H1 (cell line): ENCODE data around the gene ZC3HAV1.

Experiments used
- CTCF ChIP-seq, 3 experiments: IDR thresholded peaks; 1 replicate in 2 of 3; 2 replicates in 1 of 3; pipeline versions ENCODE4 v1.5.1 to v1.6.1; 2011; ENCODE audit warnings: low read length in 3 of 3, mild to moderate bottlenecking in 3 of 3, inconsistent platforms in 2 of 3, low read depth in 1 of 3, moderate library complexity in 1 of 3; ENCODE audit not compliant: insufficient read depth in 1 of 3; ENCODE audit errors: control extremely low read depth in 1 of 3
- EP300 ChIP-seq, 2 experiments: IDR thresholded peaks; 1 replicate in 1 of 2; 2 replicates in 1 of 2; pipeline ENCODE4 v1.6.1; 2011 to 2012; ENCODE audit warnings: low read depth in 2 of 2, low read length in 2 of 2, mild to moderate bottlenecking in 2 of 2, borderline replicate concordance in 1 of 2, inconsistent platforms in 1 of 2, moderate library complexity in 1 of 2
- EZH2 ChIP-seq: fragments of 200-600 bp; sonication (generic); IDR thresholded peaks from 2 replicates; pipeline ENCODE4 v1.7.1; 2012; ENCODE audit warnings: low read depth, mild to moderate bottlenecking, moderate library complexity, low read length, inconsistent platforms; ENCODE audit not compliant: severe bottlenecking
- HDAC2 ChIP-seq, 2 experiments: fragments of 300-600 bp in 1 of 2; sonication (generic) in 1 of 2; IDR thresholded peaks; 2 replicates each; pipeline ENCODE4 v1.6.1; 2011 to 2012; ENCODE audit warnings: low read depth in 2 of 2, low read length in 2 of 2, mild to moderate bottlenecking in 2 of 2, moderate library complexity in 2 of 2, borderline replicate concordance in 1 of 2, inconsistent platforms in 1 of 2
- HDAC6 ChIP-seq: IDR thresholded peaks from one replicate; pipeline ENCODE4 v1.7.1; 2012; ENCODE audit warnings: low read depth, mild to moderate bottlenecking, inconsistent platforms, low read length, moderate library complexity
- POLR2A ChIP-seq, 2 experiments: IDR thresholded peaks; 1 replicate in 1 of 2; 2 replicates in 1 of 2; pipeline ENCODE4 v1.6.1; 2011; ENCODE audit warnings: low read depth in 2 of 2, low read length in 2 of 2, mild to moderate bottlenecking in 2 of 2; ENCODE audit errors: control extremely low read depth in 1 of 2
- SIX5 ChIP-seq: IDR thresholded peaks from 2 replicates; pipeline ENCODE4 v1.6.1; 2011; ENCODE audit warnings: mild to moderate bottlenecking, low read depth, low read length
- SP1 ChIP-seq: IDR thresholded peaks from 2 replicates; pipeline ENCODE4 v1.6.1; 2011; ENCODE audit warnings: low read depth, low read length
- SP2 ChIP-seq: IDR thresholded peaks from 2 replicates; pipeline ENCODE4 v1.6.1; 2012; ENCODE audit warnings: mild to moderate bottlenecking, low read length, inconsistent platforms
- YY1 ChIP-seq: IDR thresholded peaks from 2 replicates; pipeline ENCODE4 v1.6.1; 2011; ENCODE audit warnings: low read depth, mild to moderate bottlenecking, low read length
- TF ChIP-seq, protein P1 (sequence below): IDR thresholded peaks from 2 replicates; pipeline ENCODE4 v1.6.1; 2012; ENCODE audit warnings: inconsistent platforms
- TF ChIP-seq, protein P2 (sequence below): IDR thresholded peaks from 2 replicates; pipeline ENCODE4 v1.6.1; 2011; ENCODE audit warnings: low read length, improper control_type of control experiment

DNA sequence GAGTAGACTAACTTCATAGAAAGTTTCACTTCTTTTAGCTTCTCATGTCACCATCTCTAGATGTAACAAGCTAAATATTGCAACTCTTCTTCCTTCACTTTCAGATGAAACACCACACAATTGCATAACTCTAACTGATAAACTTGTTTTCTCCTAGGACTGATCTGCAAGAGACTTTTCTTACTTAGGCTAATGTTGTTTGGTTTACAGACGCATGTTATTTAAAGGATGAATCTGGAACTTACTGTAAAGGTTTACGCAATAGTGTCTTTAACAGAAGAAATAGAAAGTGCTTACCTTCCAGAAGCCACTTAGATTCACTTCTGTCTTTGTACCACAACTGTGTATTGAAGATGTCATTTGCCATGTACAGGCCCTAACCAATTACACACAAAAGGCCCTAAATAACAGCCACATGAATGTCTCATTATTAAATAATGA, 22.1 kb upstream of the ZC3HAV1 start:
- no peak for TF ChIP-seq CTCF (IDR thresholded peaks at IDR 0.05; ENCODE audit: control extremely low read depth in 1 of 3, insufficient read depth in 1 of 3, low read depth in 1 of 3, low read length in 3 of 3)
- no peak for TF ChIP-seq EZH2
- TF ChIP-seq POLR2A (IDR thresholded peaks at IDR 0.05; ENCODE audit: control extremely low read depth in 1 of 2, low read depth in 2 of 2, low read length in 2 of 2): no peak
- TF ChIP-seq, protein P1, sequence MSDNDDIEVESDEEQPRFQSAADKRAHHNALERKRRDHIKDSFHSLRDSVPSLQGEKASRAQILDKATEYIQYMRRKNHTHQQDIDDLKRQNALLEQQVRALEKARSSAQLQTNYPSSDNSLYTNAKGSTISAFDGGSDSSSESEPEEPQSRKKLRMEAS: no peak
- TF ChIP-seq HDAC6: no peak
- no peak for TF ChIP-seq SP2
- TF ChIP-seq, protein P2, sequence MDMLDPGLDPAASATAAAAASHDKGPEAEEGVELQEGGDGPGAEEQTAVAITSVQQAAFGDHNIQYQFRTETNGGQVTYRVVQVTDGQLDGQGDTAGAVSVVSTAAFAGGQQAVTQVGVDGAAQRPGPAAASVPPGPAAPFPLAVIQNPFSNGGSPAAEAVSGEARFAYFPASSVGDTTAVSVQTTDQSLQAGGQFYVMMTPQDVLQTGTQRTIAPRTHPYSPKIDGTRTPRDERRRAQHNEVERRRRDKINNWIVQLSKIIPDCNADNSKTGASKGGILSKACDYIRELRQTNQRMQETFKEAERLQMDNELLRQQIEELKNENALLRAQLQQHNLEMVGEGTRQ: no peak
- TF ChIP-seq SIX5: no peak
- TF ChIP-seq YY1: no peak
- no peak for TF ChIP-seq HDAC2 (IDR thresholded peaks at IDR 0.05; ENCODE audit: borderline replicate concordance in 1 of 2, low read depth in 2 of 2, low read length in 2 of 2)
- no peak for TF ChIP-seq SP1
- TF ChIP-seq EP300 (IDR thresholded peaks at IDR 0.05; ENCODE audit: borderline replicate concordance in 1 of 2, low read depth in 2 of 2, low read length in 2 of 2): no peak
